Effector CD8-positive, alpha-beta T cell (primary cell): ENCODE data around the gene DYNLL1.
A peak's percentile ranks its signal among the peaks of the same experiment; 100 is the strongest.
"Not testable (repeated sequence)": the region's sequence is repeated elsewhere in the genome, so short reads cannot be mapped to it uniquely, and the experiment has no call there.

Source experiments
- DNase-seq: peaks from one replicate; lab custom pipeline; 2025; lab: John Stamatoyannopoulos, UW
- total RNA-seq, 4 experiments: gene quantifications; one replicate each; lab custom pipeline; 2026; lab: John Stamatoyannopoulos, UW

Gene DYNLL1
- 33.8 to 52.9 (median 42.0) reads per million in 4 experiments for total RNA-seq

- peak; percentile 98 for DNase-seq
Observed at GRCh38 chr12:120495731-120496412, at the start of gene DYNLL1. Gene DYNLL1, plus strand, starts transcription at chr12:120496113. Its CDS starts 309 bp downstream, at chr12:120496422.

- DNase-seq, result not testable (repeated sequence)
Observed at GRCh38 chr12:120446844-120447178, 49.1 kb upstream of the DYNLL1 start.

- DNase-seq, result no peak
Observed at GRCh38 chr12:120447992-120448391, 47.9 kb upstream of the DYNLL1 start.

- not testable (repeated sequence) for DNase-seq
Observed at GRCh38 chr12:120452524-120452923, 43.4 kb upstream of the DYNLL1 start.

GRCh38 chr12:120453060-120453750 lies 42.7 kb upstream of the DYNLL1 start:
- no peak for DNase-seq

- DNase-seq, result no peak
Observed at GRCh38 chr12:120453977-120454376, 41.9 kb upstream of the DYNLL1 start.

- DNase-seq, result no peak
Observed at GRCh38 chr12:120455302-120455701, 40.6 kb upstream of the DYNLL1 start.

GRCh38 chr12:120457133-120457532 lies 38.8 kb upstream of the DYNLL1 start:
- DNase-seq, result no peak

- no peak for DNase-seq
Observed at GRCh38 chr12:120460157-120460556, 35.8 kb upstream of the DYNLL1 start.

GRCh38 chr12:120462099-120462640 lies 33.7 kb upstream of the DYNLL1 start:
- no peak for DNase-seq

- DNase-seq, result no peak
Observed at GRCh38 chr12:120463712-120464111, 32.2 kb upstream of the DYNLL1 start.

GRCh38 chr12:120465756-120466155 lies 30.2 kb upstream of the DYNLL1 start:
- no peak for DNase-seq

- DNase-seq, result peak; percentile 8
Observed at GRCh38 chr12:120466560-120467315, 29.2 kb upstream of the DYNLL1 start.

- no peak for DNase-seq
Observed at GRCh38 chr12:120467439-120467838, 28.5 kb upstream of the DYNLL1 start.

- DNase-seq, result no peak
Observed at GRCh38 chr12:120468325-120468820, 27.5 kb upstream of the DYNLL1 start.

GRCh38 chr12:120468821-120469449 lies 27.0 kb upstream of the DYNLL1 start:
- DNase-seq, result peak; percentile 55

- peak; percentile 97 for DNase-seq
Observed at GRCh38 chr12:120469450-120470149, 26.3 kb upstream of the DYNLL1 start, which contains the start of gene SRSF9. Gene SRSF9, minus strand, starts transcription at chr12:120469748. Its CDS starts 139 bp downstream, at chr12:120469609.

GRCh38 chr12:120470150-120470784 lies 25.6 kb upstream of the DYNLL1 start:
- DNase-seq, result no peak

GRCh38 chr12:120472521-120472920 lies 23.4 kb upstream of the DYNLL1 start:
- DNase-seq, result no peak

GRCh38 chr12:120473807-120474615 lies 21.9 kb upstream of the DYNLL1 start:
- DNase-seq, result no peak
